Loucy (cell line): ENCODE results near the gene UVRAG.

Experiments
- CTCF ChIP-seq: fragments of 200-600 bp; sonication (generic); conservative IDR thresholded peaks from 2 replicates; pipeline ENCODE4 v1.5.1; 2014; ENCODE audit warnings: mild to moderate bottlenecking, antibody characterized with exemption, low read length
- EZH2phosphoT487 ChIP-seq: fragments of 200-600 bp; IDR thresholded peaks from 2 replicates; pipeline ENCODE4 v1.6.1; 2018; ENCODE audit warnings: antibody characterized with exemption, mild to moderate bottlenecking, moderate library complexity, borderline replicate concordance

GRCh38 chr11:76159303-76159937 is 344.4 kb downstream of the UVRAG start:
- no peak for TF ChIP-seq CTCF
- TF ChIP-seq EZH2phosphoT487 = no peak
